BLaER1 treated with 17β-estradiol and CSF1 and Interleukin-3, amounts not matched to agents 10 nM and 100 nM (cell line): ENCODE results near the gene CBX2.
A peak's percentile ranks its signal among the peaks of the same experiment; 100 is the strongest.

ENCODE experiments used
- H3K27ac ChIP-seq, 11 experiments: shearing (Covaris generic); formaldehyde crosslinking; 2 replicates each; pipeline ENCODE4 v1.8.1; 2022
- H3K27me3 ChIP-seq, 11 experiments: shearing (Covaris generic); formaldehyde crosslinking; 2 replicates each; pipeline ENCODE4 v1.8.1; 2022
- H3K36me3 ChIP-seq, 11 experiments: shearing (Covaris generic); formaldehyde crosslinking; 2 replicates each; pipeline ENCODE4 v1.8.1; 2022
- H3K4me1 ChIP-seq, 10 experiments: shearing (Covaris generic); formaldehyde crosslinking; 2 replicates each; pipeline ENCODE4 v1.8.1; 2022
- H3K4me2 ChIP-seq, 11 experiments: shearing (Covaris generic); formaldehyde crosslinking; 2 replicates each; pipeline ENCODE4 v1.8.1; 2022
- H3K4me3 ChIP-seq, 10 experiments: shearing (Covaris generic); formaldehyde crosslinking; 2 replicates each; pipeline ENCODE4 v1.8.1; 2022
- H3K9ac ChIP-seq, 11 experiments: shearing (Covaris generic); formaldehyde crosslinking; 2 replicates each; pipeline ENCODE4 v1.8.1; 2022
- H3K9me3 ChIP-seq, 11 experiments: shearing (Covaris generic); formaldehyde crosslinking; replicated peaks in 1 of 11; 2 replicates each; pipeline ENCODE4 v1.8.1; 2022
- H4K20me1 ChIP-seq, 11 experiments: shearing (Covaris generic); formaldehyde crosslinking; 2 replicates each; pipeline ENCODE4 v1.8.1; 2022
- Cebpa-rat ChIP-seq, 11 experiments: shearing (Covaris generic); IDR thresholded peaks; 2 replicates each; pipeline ENCODE4 v1.8.1; 2022

The CBX2 gene

DNA sequence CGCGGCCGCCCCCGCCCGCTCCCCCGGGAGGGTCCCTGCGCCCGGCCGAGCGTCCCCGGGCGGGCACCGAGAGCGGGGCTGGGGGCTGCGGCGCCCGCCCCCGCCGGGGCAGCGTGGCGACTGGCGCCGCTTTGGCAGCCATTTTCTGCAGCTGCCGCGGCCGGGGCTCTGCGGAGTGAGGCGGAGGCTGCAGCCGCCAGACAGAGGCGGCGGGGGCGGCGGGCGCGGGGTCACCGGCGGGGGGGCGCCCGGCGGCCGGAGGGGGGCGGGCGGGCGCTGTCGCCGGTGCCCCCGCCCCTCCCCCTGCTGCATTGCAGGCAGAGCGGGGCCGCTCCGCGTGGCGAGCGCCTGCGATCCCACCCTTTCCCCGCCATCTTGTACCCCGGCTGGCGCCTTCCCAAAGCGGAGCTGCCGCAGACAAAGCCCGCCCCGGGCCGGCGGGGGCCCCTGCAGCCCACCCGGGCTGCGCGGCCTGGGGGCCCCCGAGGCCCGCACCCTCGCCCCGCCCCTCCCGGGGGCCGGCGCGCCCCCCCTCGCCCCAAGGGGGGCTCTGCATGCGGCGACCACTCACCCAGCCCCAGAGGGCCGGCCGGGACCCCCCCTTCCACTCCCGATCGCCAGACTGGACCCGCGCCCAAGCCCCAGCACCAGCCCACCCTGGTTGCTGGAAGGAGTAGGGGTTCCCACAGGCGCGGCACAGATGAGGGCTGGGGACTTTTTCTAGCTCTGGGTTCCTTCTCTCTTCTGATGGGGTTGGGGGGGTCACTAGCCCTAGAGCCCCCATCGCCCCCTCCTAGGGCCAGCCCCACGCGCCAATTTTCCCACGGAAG is 35.6 kb downstream of the CBX2 start:
- Histone ChIP-seq H3K4me1 (peaks cover 22 to 51% (median 34%) of the 10 kb centered on the region in 10 experiments), H3K9ac (peak overlapping the region; percentile 27 to 74 (median 54); a peak in 16 of 22 replicates), H3K9me3 (no peaks in the 10 kb centered on the region), H3K27ac (peak overlapping the region in 9 of 11 experiments; percentile 38 to 72 (median 54); a peak in 11 of 22 replicates), H3K4me2 (peak overlapping the region; percentile 62 to 94 (median 83)), H4K20me1 (peaks cover 0 to 58% (median 40%) of the 10 kb centered on the region in 11 experiments; a peak in 19 of 22 replicates), H3K4me3 (peak overlapping the region; percentile 40 to 68 (median 54); a peak in 18 of 20 replicates), H3K36me3 (no peaks in the 10 kb centered on the region), H3K27me3 (peaks cover 94 to 100% (median 100%) of the 10 kb centered on the region in 11 experiments)
- no peak for TF ChIP-seq Cebpa-rat (IDR thresholded peaks at IDR 0.05)

- H3K27me3 ChIP-seq: peaks cover 90 to 100% (median 100%) of the 10 kb centered on the region in 11 experiments
- H3K4me1 ChIP-seq: peaks cover 22 to 55% (median 35%) of the 10 kb centered on the region in 10 experiments
- H3K4me3 ChIP-seq: peak overlapping the region in 2 of 10 experiments; percentile 49 to 54; a peak in 2 of 20 replicates
- H3K9me3 ChIP-seq: no peaks in the 10 kb centered on the region
- H3K4me2 ChIP-seq: peak overlapping the region in 10 of 11 experiments; percentile 52 to 91 (median 76); a peak in 14 of 22 replicates
- peaks cover 0 to 49% (median 32%) of the 10 kb centered on the region in 11 experiments; a peak in 19 of 22 replicates for H4K20me1 ChIP-seq
- no peak overlapping the region for H3K9ac ChIP-seq
- TF ChIP-seq Cebpa-rat (IDR thresholded peaks at IDR 0.05): no peak
- no peak overlapping the region; a peak in 1 of 22 replicates for H3K27ac ChIP-seq
- H3K36me3 ChIP-seq: no peaks in the 10 kb centered on the region
These were observed 36.4 kb downstream of the CBX2 start for GRCh38 chr17:79814127-79814973.

DNA sequence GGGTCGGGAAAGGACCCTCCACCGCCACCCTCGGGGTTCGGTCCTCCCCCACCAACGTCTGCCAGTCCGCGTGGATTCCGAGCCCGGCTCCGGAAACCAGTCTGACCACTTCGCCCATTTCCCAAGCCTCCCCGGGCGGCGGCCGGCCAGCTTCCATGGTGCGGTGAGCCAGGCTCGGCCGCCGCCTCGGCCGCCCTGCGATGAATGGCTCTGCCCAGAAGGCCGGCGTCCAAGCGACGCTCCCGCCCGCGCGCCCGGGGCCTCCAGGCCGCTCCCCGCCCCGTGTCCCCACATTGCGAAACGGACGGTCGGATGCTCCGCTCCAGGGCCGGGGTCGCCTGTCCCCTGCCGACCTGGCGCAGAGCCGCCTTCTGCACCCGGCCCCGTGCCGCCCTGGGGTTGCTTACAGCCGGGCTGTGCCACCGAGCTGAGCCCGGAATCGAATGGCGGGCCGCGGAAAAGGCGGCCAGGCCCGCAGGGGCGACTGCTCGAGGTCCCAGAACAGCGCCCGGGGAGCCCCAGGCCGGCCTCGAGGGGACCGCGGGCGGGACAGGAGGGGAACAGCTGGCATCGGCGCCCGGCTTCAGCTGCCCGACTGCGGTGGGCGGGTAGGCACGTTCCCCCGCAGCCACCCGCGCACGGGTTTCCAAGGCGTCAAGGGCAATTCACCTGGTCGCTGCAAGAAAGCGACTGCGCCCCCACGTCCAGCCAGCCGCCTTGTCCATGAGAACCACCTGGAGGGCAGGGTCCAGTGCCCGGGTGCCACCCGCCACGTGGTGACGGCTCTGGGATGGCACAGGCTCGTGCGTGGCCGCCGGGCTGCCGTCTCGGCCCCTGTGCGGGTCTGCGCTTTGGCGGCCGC is 37.3 kb downstream of the CBX2 start:
- H3K4me3 ChIP-seq: no peak overlapping the region
- H3K4me1 ChIP-seq: peaks cover 22 to 53% (median 35%) of the 10 kb centered on the region in 10 experiments
- no peaks in the 10 kb centered on the region for H3K9me3 ChIP-seq
- no peaks in the 10 kb centered on the region for H3K36me3 ChIP-seq
- H3K27me3 ChIP-seq: peaks cover 89 to 100% (median 99%) of the 10 kb centered on the region in 11 experiments
- no peak overlapping the region for H3K27ac ChIP-seq
- H3K4me2 ChIP-seq: peak overlapping the region in 4 of 11 experiments; percentile 30 to 52 (median 34); a peak in 5 of 22 replicates
- H4K20me1 ChIP-seq: peaks cover 0 to 43% (median 27%) of the 10 kb centered on the region in 11 experiments; a peak in 19 of 22 replicates
- TF ChIP-seq Cebpa-rat (IDR thresholded peaks at IDR 0.05): 0 out of 22 replicates have a peak, but pooled peaks of 1 of the 11 experiments have one; percentile 6
- H3K9ac ChIP-seq: no peak overlapping the region

DNA sequence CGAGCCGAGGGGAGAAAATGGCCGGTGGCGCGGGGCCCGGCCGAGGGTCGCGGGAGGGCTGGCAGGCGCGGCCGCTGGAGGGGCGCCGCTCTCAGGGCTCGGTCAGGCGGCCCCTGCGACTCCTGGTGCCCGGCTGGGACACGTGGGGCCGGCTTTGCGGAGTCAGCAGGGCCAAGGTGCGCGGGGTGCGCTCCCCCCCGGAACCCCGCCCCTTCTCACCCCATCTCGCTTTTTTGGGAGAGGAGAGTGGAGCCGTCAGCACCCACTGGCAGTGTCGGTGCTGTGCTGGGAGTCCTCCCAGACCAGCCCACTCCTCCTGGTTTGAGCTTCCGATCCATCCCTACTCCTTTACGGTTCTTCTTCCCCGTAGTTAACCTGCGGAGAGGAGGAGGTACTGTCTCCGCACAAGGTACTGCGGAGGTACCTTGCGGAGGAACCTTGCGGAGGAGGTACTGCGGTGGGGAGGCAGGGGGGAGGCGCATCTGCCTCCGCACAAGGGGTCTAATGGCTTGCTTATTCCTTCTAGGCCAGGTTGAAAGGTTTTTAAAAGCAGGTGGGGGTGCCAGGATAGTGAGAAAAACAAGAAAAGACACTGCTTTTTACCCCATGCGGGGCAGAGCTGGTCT is 38.0 kb downstream of the CBX2 start:
- H3K9ac ChIP-seq: no peak overlapping the region
- no peak overlapping the region for H3K4me2 ChIP-seq
- no peak overlapping the region for H3K4me3 ChIP-seq
- H3K27ac ChIP-seq: no peak overlapping the region
- no peaks in the 10 kb centered on the region for H3K36me3 ChIP-seq
- peaks cover 83 to 100% (median 95%) of the 10 kb centered on the region in 11 experiments for H3K27me3 ChIP-seq
- peaks cover 20 to 51% (median 33%) of the 10 kb centered on the region in 10 experiments for H3K4me1 ChIP-seq
- peaks cover 0 to 38% (median 24%) of the 10 kb centered on the region in 11 experiments; a peak in 19 of 22 replicates for H4K20me1 ChIP-seq
- H3K9me3 ChIP-seq: no peaks in the 10 kb centered on the region
- TF ChIP-seq Cebpa-rat (IDR thresholded peaks at IDR 0.05): no peak

- Histone ChIP-seq H4K20me1 (peaks cover 0 to 18% (median 5%) of the 10 kb centered on the region in 11 experiments; a peak in 7 of 22 replicates), H3K27me3 (peaks cover 62 to 84% (median 73%) of the 10 kb centered on the region in 11 experiments), H3K36me3 (no peaks in the 10 kb centered on the region), H3K4me2 (peak overlapping the region in 4 of 11 experiments; percentile 7 to 39 (median 20); a peak in 5 of 22 replicates), H3K9me3 (no peaks in the 10 kb centered on the region), H3K4me1 (peaks cover 0 to 30% (median 12%) of the 10 kb centered on the region in 10 experiments; a peak in 16 of 20 replicates), H3K27ac (no peak overlapping the region), H3K9ac (no peak overlapping the region), H3K4me3 (no peak overlapping the region)
- TF ChIP-seq Cebpa-rat (IDR thresholded peaks at IDR 0.05): no peak
These were observed 40.2 kb downstream of the CBX2 start for GRCh38 chr17:79818026-79818758.

GRCh38 chr17:79819085-79819484 is 41.1 kb downstream of the CBX2 start:
- H3K27me3 ChIP-seq: peaks cover 54 to 76% (median 65%) of the 10 kb centered on the region in 11 experiments
- peak overlapping the region in 6 of 11 experiments; percentile 2 to 39 (median 10); a peak in 9 of 22 replicates for H3K4me2 ChIP-seq
- peaks cover 0 to 18% (median 5%) of the 10 kb centered on the region in 11 experiments; a peak in 7 of 22 replicates for H4K20me1 ChIP-seq

More at GRCh38 chr17:79819085-79819484, 41.1 kb downstream of the CBX2 start:
- H3K4me1 ChIP-seq: peaks cover 0 to 27% (median 10%) of the 10 kb centered on the region in 10 experiments; a peak in 14 of 20 replicates
- H3K9me3 ChIP-seq: no peaks in the 10 kb centered on the region
- H3K4me3 ChIP-seq: no peak overlapping the region
- no peak for TF ChIP-seq Cebpa-rat (IDR thresholded peaks at IDR 0.05)
- no peak overlapping the region for H3K9ac ChIP-seq
- no peak overlapping the region for H3K27ac ChIP-seq
- H3K36me3 ChIP-seq: no peaks in the 10 kb centered on the region
